GM12878 (cell line): ENCODE measurements around the gene SOS1. TPM values are rescaled to one million over a fixed set of nuclear protein-coding genes. Genes with fewer than 3 reads are reported as not detected.
A peak's percentile ranks its signal among the peaks of the same experiment; 100 is the strongest.

Source experiments
- ATAC-seq: fragments of 200-7000 bp; cut with Tn5 transposase; 3 replicates; pipeline ENCODE4 v1.9.1; 2020; ENCODE audit warnings: mild to moderate bottlenecking, moderate library complexity
- BruUV-seq: library from RNA; stranded (reverse); fragments of 400-500 nt; replicated peaks from 2 replicates; lab custom pipeline; 2021; lab: Mats Ljungman, UMichigan
- CTCF ChIA-PET: fragments of 300-600 bp; sonication (Branson Sonifier 250); formaldehyde crosslinking; extraction: SDS; loops from one replicate; lab custom pipeline; 2021; ENCODE audit warnings: inconsistent platforms; lab: Yijun Ruan, JAX
- POLR2A ChIA-PET: fragments of 350-600 bp; formaldehyde crosslinking; extraction: SDS; loops from one replicate; lab custom pipeline; 2021; ENCODE audit warnings: inconsistent platforms; lab: Charles Lee
- RAD21 ChIA-PET: fragments of 300-600 bp; sonication (Branson Sonifier 250); formaldehyde crosslinking; loops from one replicate; lab custom pipeline; 2023; ENCODE audit warnings: antibody characterized with exemption; ENCODE audit not compliant: unreplicated experiment; lab: Charles Lee
- SMC1A ChIA-PET: fragments of 300-600 bp; sonication (Branson Sonifier 250); formaldehyde crosslinking; loops from one replicate; lab custom pipeline; 2023; ENCODE audit not compliant: unreplicated experiment, uncharacterized antibody; lab: Charles Lee
- DNase-seq: peaks from one replicate; pipeline ENCODE4 v3.0.0-alpha.2; 2011; ENCODE audit warnings: low read depth, low spot score
- FAIRE-seq: peaks from 3 replicates; lab custom pipeline; 2011; peaks lifted over from hg19 to GRCh38; lab: Jason Lieb, UNC
- H2AFZ ChIP-seq: 2 replicates; pipeline ENCODE4 v1.6.0; 2011; ENCODE audit warnings: low read depth, low read length, control low read depth; ENCODE audit not compliant: control insufficient read depth
- H3K27ac ChIP-seq: 2 replicates; pipeline ENCODE4 v1.5.1; 2011; ENCODE audit warnings: control low read depth; ENCODE audit not compliant: control insufficient read depth, insufficient read depth
- H3K27me3 ChIP-seq, 2 experiments: replicated peaks in 1 of 2; 2 replicates each; pipeline versions ENCODE4 v1.6.0 to v1.6.1; 2011; ENCODE audit warnings: low read length in 1 of 2; ENCODE audit not compliant: control insufficient read depth in 2 of 2, insufficient read depth in 2 of 2
- H3K36me3 ChIP-seq, 2 experiments: 2 replicates each; pipeline ENCODE4 v1.5.1; 2011; ENCODE audit warnings: low read length in 1 of 2; ENCODE audit not compliant: control insufficient read depth in 2 of 2, insufficient read depth in 2 of 2
- H3K4me1 ChIP-seq: 2 replicates; pipeline ENCODE4 v1.6.1; 2011; ENCODE audit warnings: mild to moderate bottlenecking, low read length, moderate library complexity, mixed read lengths; ENCODE audit not compliant: control insufficient read depth, insufficient read depth
- H3K4me2 ChIP-seq: 2 replicates; pipeline ENCODE4 v1.6.0; 2011; ENCODE audit warnings: control low read depth; ENCODE audit not compliant: control insufficient read depth, insufficient read depth
- H3K4me3 ChIP-seq: fragments of 200-600 bp; sonication (generic); 2 replicates; pipeline ENCODE4 v1.5.1; 2016
- H3K79me2 ChIP-seq: 2 replicates; pipeline ENCODE4 v1.6.0; 2011; ENCODE audit warnings: low read length; ENCODE audit not compliant: control insufficient read depth, insufficient read depth
- H3K9ac ChIP-seq: 2 replicates; pipeline ENCODE4 v1.8.0; 2011; ENCODE audit warnings: low read length, control low read depth, mixed read lengths; ENCODE audit not compliant: control insufficient read depth, insufficient read depth
- H3K9me3 ChIP-seq: replicated peaks from 3 replicates; pipeline ENCODE4 v1.5.1; 2011; ENCODE audit warnings: mild to moderate bottlenecking, low read length; ENCODE audit not compliant: control insufficient read depth, insufficient read depth
- H4K20me1 ChIP-seq: 2 replicates; pipeline ENCODE4 v1.6.0; 2011; ENCODE audit not compliant: control insufficient read depth, insufficient read depth
- BHLHE40 ChIP-seq, 2 experiments: fragments of 450-650 bp in 1 of 2; IDR thresholded peaks; 2 replicates each; pipeline ENCODE4 v1.6.1; 2011 to 2017; ENCODE audit warnings: low read depth in 2 of 2, borderline replicate concordance in 1 of 2, improper control_type of control experiment in 1 of 2, low read length in 1 of 2, mild to moderate bottlenecking in 1 of 2
- CEBPZ ChIP-seq: fragments of 150-350 bp; IDR thresholded peaks from 2 replicates; pipeline ENCODE4 v1.6.1; 2016; ENCODE audit warnings: low read depth, low read length
- EED ChIP-seq: sonication (generic); IDR thresholded peaks from 2 replicates; pipeline ENCODE4 v1.6.1; 2016; ENCODE audit warnings: antibody characterized with exemption, low read depth
- ETV6 ChIP-seq, 2 experiments: fragments of 450-650 bp in 1 of 2; IDR thresholded peaks in 1 of 2; conservative IDR thresholded peaks in 1 of 2; 2 replicates each; pipeline ENCODE4 v1.6.1; 2014; ENCODE audit warnings: antibody characterized with exemption in 1 of 2, borderline replicate concordance in 1 of 2, low read depth in 1 of 2, mild to moderate bottlenecking in 1 of 2, moderate library complexity in 1 of 2
- HDAC6 ChIP-seq: fragments of 200-600 bp; sonication (generic); IDR thresholded peaks from one replicate; pipeline ENCODE4 v1.8.0; 2017; ENCODE audit warnings: antibody characterized with exemption; ENCODE audit not compliant: unreplicated experiment
- LARP7 ChIP-seq: fragments of 450-650 bp; IDR thresholded peaks from 2 replicates; pipeline ENCODE4 v1.6.1; 2017; ENCODE audit warnings: mild to moderate bottlenecking
- NKRF ChIP-seq: fragments of 450-650 bp; conservative IDR thresholded peaks from 2 replicates; pipeline ENCODE4 v1.6.1; 2017; ENCODE audit warnings: mild to moderate bottlenecking, moderate library complexity
- NR2F1 ChIP-seq: fragments of 450-650 bp; conservative IDR thresholded peaks from 2 replicates; pipeline ENCODE4 v1.6.1; 2017; ENCODE audit warnings: mild to moderate bottlenecking
- PKNOX1 ChIP-seq: fragments of 450-650 bp; IDR thresholded peaks from 2 replicates; pipeline ENCODE4 v1.6.1; 2016; ENCODE audit warnings: mild to moderate bottlenecking
- RCOR1 ChIP-seq: conservative IDR thresholded peaks from 2 replicates; pipeline ENCODE4 v1.6.1; 2012; ENCODE audit warnings: low read depth, low read length, improper control_type of control experiment
- SIN3A ChIP-seq: IDR thresholded peaks from 2 replicates; pipeline ENCODE4 v1.6.1; 2012; ENCODE audit warnings: low read depth, low read length, improper control_type of control experiment
- SREBF2 ChIP-seq: IDR thresholded peaks from 2 replicates; pipeline ENCODE4 v1.6.1; 2012; ENCODE audit warnings: mild to moderate bottlenecking, low read length
- TCF12 ChIP-seq: IDR thresholded peaks from 2 replicates; pipeline ENCODE4 v1.6.1; 2011; ENCODE audit warnings: low read depth, mild to moderate bottlenecking, low read length
- WRNIP1 ChIP-seq: IDR thresholded peaks from 2 replicates; pipeline ENCODE4 v1.6.1; 2011; ENCODE audit warnings: low read depth, low read length, improper control_type of control experiment, borderline replicate concordance
- YBX1 ChIP-seq: fragments of 450-650 bp; IDR thresholded peaks from 2 replicates; pipeline ENCODE4 v1.6.1; 2016; ENCODE audit warnings: antibody characterized with exemption
- ZSCAN29 ChIP-seq: fragments of 450-650 bp; IDR thresholded peaks from 2 replicates; pipeline ENCODE4 v1.6.1; 2017; ENCODE audit warnings: mild to moderate bottlenecking, moderate library complexity
- WGBS: methylation state at CpG from one replicate; pipeline ENCODE4 v1.1.6; 2016; ENCODE audit warnings: low lambda C conversion rate; ENCODE audit not compliant: insufficient replicate concordance, insufficient coverage; ENCODE audit errors: missing lambda C conversion rate; 5-methylcytosine and 5-hydroxymethylcytosine counted together
- in situ Hi-C: fragments of 300-500 bp; cut with MboI; formaldehyde crosslinking; loops from 9 replicates; pipeline ENCODE4 v1.14.3; 2018; ENCODE audit warnings: mixed read lengths
- intact Hi-C: fragments of 100-400 bp; cut with micrococcal nuclease; formaldehyde crosslinking; loops from one replicate; pipeline ENCODE4 v1.14.2; 2022; ENCODE audit not compliant: unreplicated experiment
- polyA plus RNA-seq, 11 experiments: library from polyadenylated mRNA; depleted of rRNA in 4 of 11; unstranded in 6 of 11; stranded (reverse) in 5 of 11; fragments of >200 nt; fragmentation: Nextera tagmentation in 4 of 11; fragmentation: Illumina TruSeq in 1 of 11; extraction: Ambion mirVana in 4 of 11; extraction: Trizol in 1 of 11; gene quantifications; 1 replicate in 1 of 11; 2 replicates in 10 of 11; pipeline versions ENCODE4 v1.2.1 to v1.2.3, GENCODE V29; 2011 to 2016; ENCODE audit warnings: inconsistent platforms in 2 of 11, missing spikeins in 2 of 11, low read depth in 1 of 11
- total RNA-seq, 4 experiments: library from RNA; depleted of rRNA in 3 of 4; stranded (reverse); fragments of >200 nt in 3 of 4; fragmentation: Illumina TruSeq in 1 of 4; extraction: Trizol in 1 of 4; gene quantifications; 2 replicates each; pipeline versions ENCODE4 v1.2.1 to v1.2.3, GENCODE V29; 2013 to 2021

The SOS1 gene
- total and polyA plus RNA-seq, 10 of the 15 experiments (the other 5 are each of a cell fraction or from before 2014, with no cell fraction given): 2.1 to 24.1 (median 8.5) TPM

- ChIA-PET RAD21 (interaction anchor here (0.7 to 6.2 kb wide), 7 partner anchors 23 to 172 kb away, joined by 3 to 83 read pairs (median 10); no protein-coding TSS in a partner anchor), CTCF (interaction anchor here (0.7 to 6.7 kb wide), 12 partner anchors 8 to 367 kb away, joined by 3 to 98 read pairs (median 6); no protein-coding TSS in a partner anchor), SMC1A (interaction anchor here (1.1 to 4.6 kb wide), 7 partner anchors 9 to 109 kb away, joined by 3 to 58 read pairs (median 17); no protein-coding TSS in a partner anchor), POLR2A (interaction anchor here (0.6 to 4.9 kb wide), 8 partner anchors 9 to 454 kb away, joined by 3 to 30 read pairs (median 4); partner anchors contain the start of genes DHX57, GALM, MORN2 and SRSF7)
- Histone ChIP-seq H4K20me1 (no peaks in the 10 kb centered on the region), H3K36me3 (no peaks in the 10 kb centered on the region), H3K4me3 (peak overlapping the region; percentile 77), H3K4me2 (peak overlapping the region; percentile 63), H3K79me2 (peaks cover 58% of the 10 kb centered on the region), H3K27ac (peak overlapping the region; percentile 84), H3K9ac (peak overlapping the region; percentile 77), H3K27me3 (no peaks in the 10 kb centered on the region), H3K9me3 (no peaks in the 10 kb centered on the region), H2AFZ (peak overlapping the region; percentile 55), H3K4me1 (peaks cover 3% of the 10 kb centered on the region; the same call in 1 of the 2 replicates)
- ATAC-seq (peak; percentile 43), DNase-seq (no peak), FAIRE-seq (no peak)
- under 1% methylated on average over 49 of the region's 63 CpGs for WGBS
- no TSS peak for BruUV-seq
- intact Hi-C loops: loop anchor here (1.0 to 10.0 kb wide), 3 partner anchors 61 to 505 kb away; no protein-coding TSS in a partner anchor
- in situ Hi-C loops: no loop called here
- TF ChIP-seq RCOR1: no peak
- no peak for TF ChIP-seq YBX1
- TF ChIP-seq HDAC6: peak; percentile 75
- no peak for TF ChIP-seq PKNOX1
- TF ChIP-seq ZSCAN29: no peak
- peak; percentile 26; the same call in 1 of the 2 replicates for TF ChIP-seq NR2F1
- peak in 1 of 2 experiments; percentile 21; a peak in 1 of 4 replicates for TF ChIP-seq BHLHE40 (IDR thresholded peaks at IDR 0.05; ENCODE audit: borderline replicate concordance in 1 of 2, low read depth in 2 of 2, low read length in 1 of 2)
- peak; percentile 10; the same call in 1 of the 2 replicates for TF ChIP-seq LARP7
- TF ChIP-seq EED: peak; percentile 34; the same call in 1 of the 2 replicates
- peak; percentile 58 for TF ChIP-seq NKRF
- TF ChIP-seq SREBF2: no peak
- no peak for TF ChIP-seq CEBPZ
- 0 out of 2 replicates have a peak, but pooled peaks have one; percentile 25 for TF ChIP-seq SIN3A
- 0 out of 2 replicates have a peak, but pooled peaks have one; percentile 27 for TF ChIP-seq TCF12
- no peak for TF ChIP-seq ETV6 (conservative IDR thresholded peaks at IDR 0.05 in 1 of 2, IDR thresholded peaks at IDR 0.05 in 1 of 2; ENCODE audit: borderline replicate concordance in 1 of 2, low read depth in 1 of 2)
- no peak for TF ChIP-seq WRNIP1
These were observed 925 bp downstream of the SOS1 start for GRCh38 chr2:39119732-39120520.
